A673 (cell line): ENCODE results near the gene SLC7A5.

ENCODE experiments used
- EZH2 ChIP-seq: fragments of 200-600 bp; sonication (generic); IDR thresholded peaks from 2 replicates; pipeline ENCODE4 v1.6.1; 2017; ENCODE audit warnings: borderline replicate concordance, low read depth, mild to moderate bottlenecking, mixed read lengths, antibody characterized with exemption, low read length; ENCODE audit not compliant: poor library complexity, severe bottlenecking
- TF ChIP-seq, protein P1 (sequence below): fragments of 300-800, 200-600 bp; sonication (generic); conservative IDR thresholded peaks from 2 replicates; pipeline ENCODE4 v1.5.1; 2017; ENCODE audit warnings: low read depth, mild to moderate bottlenecking, antibody characterized with exemption, low read length, moderate library complexity, mixed read lengths

GRCh38 chr16:87824991-87825841, 44.1 kb downstream of the SLC7A5 start:
- TF ChIP-seq, protein P1, sequence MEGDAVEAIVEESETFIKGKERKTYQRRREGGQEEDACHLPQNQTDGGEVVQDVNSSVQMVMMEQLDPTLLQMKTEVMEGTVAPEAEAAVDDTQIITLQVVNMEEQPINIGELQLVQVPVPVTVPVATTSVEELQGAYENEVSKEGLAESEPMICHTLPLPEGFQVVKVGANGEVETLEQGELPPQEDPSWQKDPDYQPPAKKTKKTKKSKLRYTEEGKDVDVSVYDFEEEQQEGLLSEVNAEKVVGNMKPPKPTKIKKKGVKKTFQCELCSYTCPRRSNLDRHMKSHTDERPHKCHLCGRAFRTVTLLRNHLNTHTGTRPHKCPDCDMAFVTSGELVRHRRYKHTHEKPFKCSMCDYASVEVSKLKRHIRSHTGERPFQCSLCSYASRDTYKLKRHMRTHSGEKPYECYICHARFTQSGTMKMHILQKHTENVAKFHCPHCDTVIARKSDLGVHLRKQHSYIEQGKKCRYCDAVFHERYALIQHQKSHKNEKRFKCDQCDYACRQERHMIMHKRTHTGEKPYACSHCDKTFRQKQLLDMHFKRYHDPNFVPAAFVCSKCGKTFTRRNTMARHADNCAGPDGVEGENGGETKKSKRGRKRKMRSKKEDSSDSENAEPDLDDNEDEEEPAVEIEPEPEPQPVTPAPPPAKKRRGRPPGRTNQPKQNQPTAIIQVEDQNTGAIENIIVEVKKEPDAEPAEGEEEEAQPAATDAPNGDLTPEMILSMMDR: no peak
- TF ChIP-seq EZH2: no peak
